ENCODE results near the gene TAF1C.
"Not testable (repeated sequence)": the region's sequence is repeated elsewhere in the genome, so short reads cannot be mapped to it uniquely, and the experiment has no call there.

TAF1C gene

GRCh38 chr16:84207251-84207650, 20.4 kb upstream of the TAF1C start:
- DNase-seq = no peak

DNA sequence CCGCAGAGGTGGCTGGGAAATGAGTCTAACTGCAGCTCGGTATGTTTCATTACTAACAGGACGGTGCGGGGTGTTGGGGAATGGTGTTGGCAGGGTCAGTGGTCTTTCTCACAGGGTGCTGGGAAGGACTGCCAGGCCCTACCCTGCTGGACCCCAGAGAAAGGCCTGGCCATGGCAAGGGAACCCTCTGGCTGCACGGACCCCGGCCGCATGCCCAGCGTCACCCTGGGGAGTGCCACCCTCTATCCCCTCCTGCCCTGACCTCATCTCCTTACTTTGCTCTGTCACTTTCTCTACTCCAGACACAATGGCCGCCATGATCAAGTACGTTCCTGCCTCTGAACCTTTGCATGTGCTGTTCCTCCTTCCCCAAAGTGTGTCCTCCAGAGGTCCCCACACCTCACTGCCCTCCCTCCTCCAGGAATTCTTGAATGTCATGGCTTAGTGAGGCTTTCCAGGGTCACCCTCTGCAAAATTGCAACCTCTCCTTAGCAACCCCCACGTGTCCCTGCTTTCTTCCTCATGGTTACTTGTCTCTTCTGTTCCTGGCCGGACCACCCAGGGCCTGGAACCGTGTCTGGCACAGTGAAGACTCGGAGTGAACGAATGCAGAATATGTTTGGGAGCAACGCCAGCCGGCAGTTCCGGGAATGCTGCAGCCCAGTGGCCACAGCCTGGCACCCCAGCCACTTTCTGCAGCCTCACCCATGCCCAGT, 19.3 kb upstream of the TAF1C start:
- DNase-seq = no peak

GRCh38 chr16:84205123-84205522, 18.3 kb upstream of the TAF1C start:
- DNase-seq = not testable (repeated sequence)

DNA sequence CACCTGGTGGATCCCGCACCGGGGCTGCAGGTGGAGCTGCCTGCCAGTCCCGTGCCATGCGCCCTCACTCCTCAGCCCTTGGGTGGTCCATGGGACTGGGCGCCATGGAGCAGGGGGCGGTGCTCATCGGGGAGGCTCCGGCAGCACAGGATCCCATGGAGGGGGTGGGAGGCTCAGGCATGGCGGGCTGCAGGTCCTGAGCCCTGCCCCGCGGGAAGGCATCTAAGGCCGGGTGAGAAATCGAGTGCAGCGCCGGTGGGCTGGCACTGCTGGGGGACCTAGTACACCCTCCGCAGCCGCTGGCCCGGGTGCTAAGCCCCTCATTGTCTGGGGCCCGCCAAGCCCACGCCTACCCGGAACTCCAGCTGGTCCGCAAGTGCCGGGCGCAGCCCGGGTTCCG, 17.7 kb upstream of the TAF1C start:
- DNase-seq = not testable (repeated sequence)

- DNase-seq = no peak
Observed at GRCh38 chr16:84199861-84200260, 13.0 kb upstream of the TAF1C start.

DNA sequence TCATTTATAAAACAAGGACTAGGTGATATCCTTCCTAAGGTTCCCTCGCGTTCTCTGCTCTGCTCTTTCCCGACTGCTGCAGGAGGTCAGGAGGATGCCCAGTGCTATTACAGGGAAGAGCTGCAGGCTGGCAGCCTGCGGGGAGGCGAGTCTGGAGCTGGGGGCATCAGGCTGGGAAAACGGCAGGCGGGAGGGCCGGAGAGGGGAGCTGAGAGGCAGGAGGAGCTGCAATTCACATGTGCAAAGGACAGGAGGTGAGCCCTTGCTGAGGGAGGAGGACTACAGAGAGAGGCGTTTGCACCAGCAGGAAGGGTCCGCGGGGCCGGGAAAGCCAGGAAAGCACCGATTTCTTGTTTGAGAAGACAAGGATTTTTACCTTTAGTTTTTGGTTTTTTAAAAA, 12.2 kb upstream of the TAF1C start:
- no peak for DNase-seq

- no peak for DNase-seq
Observed at GRCh38 chr16:84198401-84198800, 11.5 kb upstream of the TAF1C start.

GRCh38 chr16:84197466-84198128, 10.7 kb upstream of the TAF1C start:
- DNase-seq = no peak

DNA sequence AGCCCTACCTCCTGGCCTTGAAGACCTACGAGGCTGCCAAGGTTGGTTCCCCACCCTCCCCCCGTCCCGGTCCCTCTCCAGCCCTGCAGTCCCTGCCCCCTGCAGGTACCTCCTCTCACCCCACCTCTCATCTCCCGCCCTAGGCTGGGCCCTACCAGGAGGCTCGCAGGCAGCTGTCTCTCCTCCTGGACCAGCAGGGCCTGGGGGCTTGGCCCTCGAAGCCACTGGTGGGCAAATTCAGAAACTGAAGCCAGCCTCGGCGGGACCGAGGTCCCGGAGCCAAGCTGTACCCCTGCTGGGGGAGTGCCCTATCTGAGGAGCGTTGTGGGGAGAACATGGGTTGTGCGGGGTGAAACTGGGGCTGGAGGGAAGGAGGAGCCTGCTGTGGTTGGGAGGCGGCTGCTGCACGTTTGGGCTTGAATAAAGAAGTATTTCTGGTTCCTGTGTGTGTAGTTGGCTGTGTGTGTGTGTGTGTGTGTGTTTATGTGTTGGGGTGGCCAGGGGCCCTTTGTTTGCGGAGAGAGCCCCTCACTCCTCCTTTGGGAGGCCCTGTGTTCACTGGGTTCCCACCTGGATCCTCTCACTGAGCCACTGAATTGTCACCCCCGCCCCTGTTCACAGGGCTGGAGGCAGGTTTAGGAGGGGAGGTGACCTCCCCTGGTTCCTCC, 10.0 kb upstream of the TAF1C start:
- no peak for DNase-seq

GRCh38 chr16:84196101-84196500, 9.2 kb upstream of the TAF1C start:
- no peak for DNase-seq

- DNase-seq = no peak
Observed at GRCh38 chr16:84195201-84196093, 8.6 kb upstream of the TAF1C start.

- peak in 2 of 4 experiments; percentile 19 to 20 for DNase-seq
Observed at GRCh38 chr16:84194470-84195200, 7.8 kb upstream of the TAF1C start.

DNA sequence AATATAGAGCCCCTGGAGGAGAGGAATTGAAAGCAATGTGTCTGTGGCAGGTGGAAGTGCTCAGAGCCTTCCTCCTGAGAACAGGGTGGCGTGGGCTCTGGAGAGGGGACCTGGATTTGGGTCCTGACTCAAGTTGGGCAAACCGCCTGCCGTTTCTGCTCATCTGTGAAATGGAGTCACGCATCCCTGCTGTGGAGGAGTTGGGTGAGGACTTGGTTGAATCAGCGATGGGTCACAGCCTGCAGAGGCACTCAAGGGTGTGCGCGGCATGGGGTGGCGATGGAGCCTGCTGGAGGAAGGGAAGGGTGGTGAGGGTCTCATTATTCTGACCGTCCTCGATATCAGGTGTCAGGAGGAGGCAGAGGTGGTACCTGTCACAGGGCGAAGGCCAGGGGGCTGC, 7.2 kb upstream of the TAF1C start:
- no peak for DNase-seq

DNA sequence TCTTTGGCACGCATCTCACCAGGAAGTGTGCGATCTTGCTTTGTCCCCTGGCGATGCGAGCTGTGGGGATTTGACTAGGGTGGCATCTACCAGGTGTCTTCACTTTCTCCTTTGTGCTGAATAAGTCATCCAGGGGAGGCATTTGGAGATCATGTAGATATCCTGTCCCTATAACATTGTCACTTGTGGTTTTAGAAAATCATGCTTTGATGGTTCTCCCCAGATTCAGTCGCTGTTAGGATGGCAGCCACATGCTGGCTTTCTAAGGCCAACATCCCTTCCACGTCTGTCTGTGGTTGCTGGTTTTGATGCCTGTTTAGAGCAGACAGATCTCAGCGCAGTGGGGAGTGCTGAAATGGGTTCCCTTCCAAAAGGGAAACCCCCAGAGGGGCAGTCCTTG, 6.6 kb upstream of the TAF1C start:
- no peak for DNase-seq

DNA sequence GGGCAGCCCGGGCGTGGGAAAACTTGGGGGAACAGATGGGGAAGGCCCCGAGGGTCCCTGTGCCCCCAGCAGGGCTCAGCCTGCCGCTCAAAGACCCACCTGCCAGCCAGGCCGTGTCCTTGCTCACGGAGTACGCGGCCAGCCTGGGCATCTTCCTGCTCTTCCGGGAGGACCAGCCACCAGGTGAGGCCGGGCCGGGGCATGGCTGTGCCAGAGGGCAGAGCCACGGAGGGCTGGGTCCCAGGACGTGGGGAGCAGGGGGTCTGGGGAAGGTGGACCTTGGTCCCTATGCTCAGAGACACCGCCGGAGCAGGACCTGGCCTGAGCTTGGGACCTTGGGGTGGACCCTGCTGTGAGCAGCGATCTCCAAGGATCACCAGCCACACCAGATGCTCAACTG, 4.6 kb upstream of the TAF1C start:
- DNase-seq = no peak

DNA sequence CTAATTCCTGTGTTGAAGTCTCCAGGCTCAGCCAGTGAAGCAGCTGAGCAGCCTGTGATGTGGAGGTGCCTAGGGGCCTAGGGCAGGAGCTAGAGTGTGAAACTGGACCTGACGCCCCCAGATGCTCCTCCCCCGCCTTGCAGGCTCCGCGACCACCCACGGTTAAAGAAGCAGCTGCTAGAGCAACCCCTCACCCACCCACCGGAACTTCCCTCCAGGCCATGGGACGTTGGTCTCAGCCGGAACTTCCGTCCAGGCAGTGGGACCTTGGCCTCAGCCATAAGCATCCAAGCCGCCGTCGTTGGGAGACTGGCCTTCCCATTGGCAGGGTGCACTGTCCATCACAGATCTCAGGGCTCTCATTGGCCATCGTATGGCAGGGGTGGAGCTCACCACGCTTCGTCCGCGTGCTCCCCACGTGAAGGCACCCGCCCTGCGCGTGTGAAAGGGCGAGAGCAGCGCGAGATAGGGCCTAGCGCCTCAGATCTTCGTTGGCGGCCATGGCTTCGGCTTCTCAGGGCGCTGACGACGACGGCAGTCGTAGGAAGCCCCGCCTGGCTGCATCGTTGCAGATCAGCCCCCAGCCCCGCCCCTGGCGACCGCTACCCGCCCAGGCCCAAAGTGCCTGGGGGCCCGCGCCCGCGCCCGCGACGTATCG, 4.0 kb upstream of the TAF1C start, which contains the start of gene ADAD2:
TSS of gene ADAD2 (plus strand) at position 427 of the 658 bp plus-strand sequence. CDS start at position 501, 74 bp downstream.
- no peak for DNase-seq

GRCh38 chr16:84184775-84185174, 2.1 kb downstream of the TAF1C start:
- no peak for DNase-seq

DNA sequence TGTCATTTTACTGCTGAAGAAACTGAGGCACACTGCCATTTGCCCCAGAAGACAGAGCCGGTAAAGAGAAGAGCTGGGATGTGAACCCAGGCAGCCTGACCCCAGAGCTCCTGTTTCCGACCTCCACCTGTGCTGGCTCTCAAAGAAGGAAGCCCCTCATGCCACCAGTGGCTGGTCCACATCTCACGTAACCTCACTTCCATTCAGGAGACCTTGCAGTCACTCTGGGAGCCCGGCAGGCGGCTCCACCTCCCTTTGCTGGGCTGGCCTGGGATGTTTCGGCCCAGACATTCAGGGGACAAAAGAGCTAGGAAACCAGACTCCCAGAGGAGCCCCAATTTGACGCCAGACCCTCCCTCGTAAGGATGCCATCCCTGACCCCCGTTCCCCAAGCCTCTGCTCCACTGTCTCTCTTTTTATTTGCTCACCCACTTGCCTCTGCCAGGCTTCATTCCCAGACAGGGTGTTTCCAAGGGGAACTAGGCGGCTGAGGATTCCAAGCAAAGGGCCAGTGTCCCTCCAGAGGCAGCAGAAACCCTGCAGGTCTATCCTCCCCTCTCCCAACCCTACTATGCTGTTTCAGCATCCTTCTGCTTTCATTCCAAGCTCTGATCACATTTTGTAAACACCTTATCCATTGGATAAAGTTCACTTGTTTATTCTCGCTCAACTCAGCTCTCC, 2.8 kb downstream of the TAF1C start:
- no peak for DNase-seq

- DNase-seq = no peak
Observed at GRCh38 chr16:84183572-84183875, 3.3 kb downstream of the TAF1C start.

- DNase-seq = no peak
Observed at GRCh38 chr16:84182680-84183571, 3.9 kb downstream of the TAF1C start.
